Tibial artery (tissue), 4 donors: ENCODE measurements around the gene KIF6.

Experiments used
- DNase-seq, 2 donors: peaks; one replicate each; pipeline ENCODE4 v3.0.0-alpha.2; 2019
- H3K27ac ChIP-seq, 2 donors: fragments of 200-600 bp; sonication (generic) in 1 of 2; 1 replicate in 1 of 2; 2 replicates in 1 of 2; pipeline ENCODE4 v1.5.1; 2018 to 2019; ENCODE audit warnings: mild to moderate bottlenecking in 1 of 2
- H3K27me3 ChIP-seq, 2 donors: fragments of 200-600 bp; sonication (generic) in 1 of 2; one replicate each; pipeline versions ENCODE4 v1.5.1 to v1.6.0; 2016 to 2019
- H3K36me3 ChIP-seq, 3 donors: fragments of 200-600 bp; sonication (generic) in 2 of 3; one replicate each; pipeline ENCODE4 v1.5.1; 2016 to 2019; ENCODE audit warnings: mild to moderate bottlenecking in 2 of 3
- H3K4me1 ChIP-seq, 4 donors: fragments of 200-600 bp; sonication (generic) in 2 of 4; 1 replicate in 3 of 4; 2 replicates in 1 of 4; pipeline ENCODE4 v1.5.1; 2016 to 2019
- H3K4me3 ChIP-seq, 2 donors: fragments of 200-600 bp; sonication (generic) in 1 of 2; 1 replicate in 1 of 2; 2 replicates in 1 of 2; pipeline ENCODE4 v1.5.1; 2018 to 2019; ENCODE audit warnings: mild to moderate bottlenecking in 2 of 2
- H3K9me3 ChIP-seq, 3 donors: fragments of 200-600 bp; sonication (generic) in 1 of 3; one replicate each; pipeline ENCODE4 v1.5.1; 2016 to 2019
- CTCF ChIP-seq, 2 experiments: fragments of 200-600 bp in 1 of 2; fragments of 450-650 bp in 1 of 2; IDR thresholded peaks; one replicate each; pipeline ENCODE4 v1.5.1; 2017 to 2019; ENCODE audit warnings: antibody characterized with exemption in 2 of 2, mild to moderate bottlenecking in 1 of 2, moderate library complexity in 1 of 2
- intact Hi-C: fragments of 100-400 bp; cut with DNase I; formaldehyde crosslinking; loops from one replicate; pipeline ENCODE4 v1.15.0; 2023; ENCODE audit warnings: low total_unique reads

KIF6 gene

GRCh38 chr6:39696986-39697788 lies 28.0 kb downstream of the KIF6 start:
- Histone ChIP-seq H3K4me3 (no peak overlapping the region), H3K27me3 (no peaks in the 10 kb centered on the region), H3K4me1 (no peaks in the 10 kb centered on the region), H3K36me3 (no peaks in the 10 kb centered on the region), H3K9me3 (no peaks in the 10 kb centered on the region), H3K27ac (no peak overlapping the region)
- no peak for DNase-seq
- no peak for TF ChIP-seq CTCF (IDR thresholded peaks at IDR 0.05)
- intact Hi-C loops: no loop called here

GRCh38 chr6:39695447-39695846 lies 29.8 kb downstream of the KIF6 start:
- no peak for DNase-seq
- no peaks in the 10 kb centered on the region for H3K36me3 ChIP-seq
- no peaks in the 10 kb centered on the region for H3K9me3 ChIP-seq
- no peaks in the 10 kb centered on the region for H3K4me1 ChIP-seq
- intact Hi-C loops: no loop called here
- H3K4me3 ChIP-seq: no peak overlapping the region
- TF ChIP-seq CTCF (IDR thresholded peaks at IDR 0.05): no peak
- no peaks in the 10 kb centered on the region for H3K27me3 ChIP-seq
- H3K27ac ChIP-seq: no peak overlapping the region

GRCh38 chr6:39693206-39693605 lies 32.0 kb downstream of the KIF6 start:
- Histone ChIP-seq H3K9me3 (no peaks in the 10 kb centered on the region), H3K27ac (no peak overlapping the region), H3K4me1 (no peaks in the 10 kb centered on the region), H3K36me3 (no peaks in the 10 kb centered on the region), H3K4me3 (no peak overlapping the region), H3K27me3 (no peaks in the 10 kb centered on the region)
- no peak for TF ChIP-seq CTCF (IDR thresholded peaks at IDR 0.05)
- DNase-seq: no peak
- intact Hi-C loops: no loop called here

GRCh38 chr6:39688494-39688893 lies 36.7 kb downstream of the KIF6 start:
- no peak overlapping the region for H3K27ac ChIP-seq
- no peaks in the 10 kb centered on the region for H3K9me3 ChIP-seq
- intact Hi-C loops: no loop called here
- no peak for TF ChIP-seq CTCF (IDR thresholded peaks at IDR 0.05)
- H3K4me3 ChIP-seq: no peak overlapping the region
- H3K27me3 ChIP-seq: no peaks in the 10 kb centered on the region
- H3K4me1 ChIP-seq: no peaks in the 10 kb centered on the region
- H3K36me3 ChIP-seq: no peaks in the 10 kb centered on the region
- no peak for DNase-seq

GRCh38 chr6:39686976-39687375 lies 38.2 kb downstream of the KIF6 start:
- Histone ChIP-seq H3K4me1 (no peaks in the 10 kb centered on the region), H3K9me3 (no peaks in the 10 kb centered on the region), H3K27me3 (no peaks in the 10 kb centered on the region), H3K4me3 (no peak overlapping the region), H3K36me3 (no peaks in the 10 kb centered on the region), H3K27ac (no peak overlapping the region)
- TF ChIP-seq CTCF (IDR thresholded peaks at IDR 0.05): no peak
- intact Hi-C loops: no loop called here
- DNase-seq: no peak
